Measurements from ENCODE around the gene ZMIZ1. TPM values are rescaled to one million over a fixed set of nuclear protein-coding genes. Genes with fewer than 3 reads are reported as not detected.

Gene ZMIZ1
- polyA plus RNA-seq, 3 donors: 3.3 to 64.6 (median 8.9) TPM

- peak overlapping the region; percentile 98 for H3K27ac ChIP-seq (ENCODE audit: low read depth in 1 of 2, low read length in 2 of 2)
- H3K9me3 Mint-ChIP-seq: peaks cover 0 to 2% (median 0%) of the 10 kb centered on the region in 7 donors
- H3K9me3 ChIP-seq (replicated peaks in 1 of 2; ENCODE audit: control insufficient read depth in 1 of 2, insufficient read depth in 1 of 2, low read length in 2 of 2): no peaks in the 10 kb centered on the region
- intact Hi-C loops (cut with micrococcal nuclease): loop anchor here in 1 of 2 donors (10.0 kb wide), 1 partner anchor 159 kb away; the partner anchor contains the start of gene ZCCHC24
- no peaks in the 10 kb centered on the region for H4K20me1 ChIP-seq (ENCODE audit: insufficient read depth, low read length)
- H3K36me3 Mint-ChIP-seq: peaks cover 73 to 86% of the 10 kb centered on the region in 2 donors
- H2AFZ ChIP-seq (ENCODE audit: insufficient read depth, low read depth, low read length, poor library complexity, severe bottlenecking): no peak overlapping the region
- WGBS (ENCODE audit: insufficient coverage): 51% methylated on average over 7 of the region's 13 CpGs
- H3K27me3 ChIP-seq (ENCODE audit: control insufficient read depth in 2 of 2, insufficient read depth in 2 of 2, low read length in 2 of 2): no peaks in the 10 kb centered on the region
- peaks cover 37 to 46% of the 10 kb centered on the region in 2 donors for H3K36me3 ChIP-seq (replicated peaks in 1 of 2; ENCODE audit: control insufficient read depth in 1 of 2, insufficient read depth in 2 of 2, low read length in 2 of 2)
- H3K79me2 ChIP-seq (ENCODE audit: insufficient read depth, low read length): peaks cover 13% of the 10 kb centered on the region
- no peak overlapping the region for H3K4me3 ChIP-seq (replicated peaks in 1 of 3; ENCODE audit: low read depth in 2 of 3, low read length in 3 of 3)
- TF ChIP-seq CTCF (IDR thresholded peaks at IDR 0.05): no peak
- DNase-seq: peak in 2 of 3 donors; percentile 45 to 61
- peaks cover 65 to 70% of the 10 kb centered on the region in 2 donors for H3K4me1 ChIP-seq (ENCODE audit: control insufficient read depth in 1 of 2, insufficient read depth in 2 of 2, low read length in 2 of 2)
- peak overlapping the region; percentile 83 for H3K9ac ChIP-seq (ENCODE audit: insufficient read depth, low read length, poor library complexity, severe bottlenecking)
- H3K4me2 ChIP-seq (replicated peaks; ENCODE audit: extremely low read depth, low read length, poor library complexity, severe bottlenecking): peak overlapping the region; percentile 26
- peak overlapping the region; percentile 94 to 99 (median 99) for H3K27ac Mint-ChIP-seq
- H3K4me1 Mint-ChIP-seq: peaks cover 83% of the 10 kb centered on the region
- peaks cover 0 to 4% (median 3%) of the 10 kb centered on the region in 3 donors for H3K27me3 Mint-ChIP-seq (ENCODE audit: low read depth in 3 of 3)
- peak overlapping the region; percentile 52 to 76 for H3K4me3 Mint-ChIP-seq
Measured at GRCh38 chr10:79285315-79286197, 216.8 kb downstream of the ZMIZ1 start.

- Mint-ChIP-seq H3K27me3 (ENCODE audit: low read depth in 3 of 3) (peaks cover 0 to 1% (median 1%) of the 10 kb centered on the region in 3 donors), H3K36me3 (peaks cover 73 to 86% of the 10 kb centered on the region in 2 donors), H3K4me3 (peak overlapping the region; percentile 52 to 76), H3K27ac (peak overlapping the region; percentile 94 to 99 (median 99)), H3K4me1 (peaks cover 83% of the 10 kb centered on the region), H3K9me3 (peaks cover 0 to 3% (median 0%) of the 10 kb centered on the region in 7 donors)
- peak overlapping the region; percentile 85 for H3K9ac ChIP-seq (ENCODE audit: insufficient read depth, low read length, poor library complexity, severe bottlenecking)
- 0% methylated on average over 23 of the region's 23 CpGs for WGBS (ENCODE audit: insufficient coverage)
- H3K4me3 ChIP-seq (replicated peaks in 1 of 3; ENCODE audit: low read depth in 2 of 3, low read length in 3 of 3): no peak overlapping the region
- peak overlapping the region; percentile 26 for H3K4me2 ChIP-seq (replicated peaks; ENCODE audit: extremely low read depth, low read length, poor library complexity, severe bottlenecking)
- peak; percentile 99 to 100 (median 99) for DNase-seq
- intact Hi-C loops (cut with micrococcal nuclease): loop anchor here in 1 of 2 donors (10.0 kb wide), 1 partner anchor 158 kb away; the partner anchor contains the start of gene ZCCHC24
- no peaks in the 10 kb centered on the region for H3K9me3 ChIP-seq (replicated peaks in 1 of 2; ENCODE audit: control insufficient read depth in 1 of 2, insufficient read depth in 1 of 2, low read length in 2 of 2)
- TF ChIP-seq CTCF (IDR thresholded peaks at IDR 0.05): no peak
- H4K20me1 ChIP-seq (ENCODE audit: insufficient read depth, low read length): no peaks in the 10 kb centered on the region
- no peaks in the 10 kb centered on the region for H3K27me3 ChIP-seq (ENCODE audit: control insufficient read depth in 2 of 2, insufficient read depth in 2 of 2, low read length in 2 of 2)
- H3K4me1 ChIP-seq (ENCODE audit: control insufficient read depth in 1 of 2, insufficient read depth in 2 of 2, low read length in 2 of 2): peaks cover 66 to 73% of the 10 kb centered on the region in 2 donors
- peak overlapping the region; percentile 98 for H3K27ac ChIP-seq (ENCODE audit: low read depth in 1 of 2, low read length in 2 of 2)
- H3K36me3 ChIP-seq (replicated peaks in 1 of 2; ENCODE audit: control insufficient read depth in 1 of 2, insufficient read depth in 2 of 2, low read length in 2 of 2): peaks cover 41 to 46% of the 10 kb centered on the region in 2 donors
- H3K79me2 ChIP-seq (ENCODE audit: insufficient read depth, low read length): peaks cover 13% of the 10 kb centered on the region
- no peak overlapping the region for H2AFZ ChIP-seq (ENCODE audit: insufficient read depth, low read depth, low read length, poor library complexity, severe bottlenecking)
Measured at GRCh38 chr10:79286318-79286951, 217.7 kb downstream of the ZMIZ1 start.
